Esophagus squamous epithelium (tissue), 4 donors: Measurements from ENCODE around the gene S100A11.

Experiments used
- CTCF ChIP-seq, 6 experiments: fragments of 450-650 bp in 4 of 6; fragments of 200-600 bp in 2 of 6; sonication (generic) in 2 of 6; IDR thresholded peaks; one replicate each; pipeline ENCODE4 v1.5.1; 2016 to 2019; ENCODE audit warnings: antibody characterized with exemption in 6 of 6, mild to moderate bottlenecking in 4 of 6, moderate library complexity in 4 of 6
- POLR2A ChIP-seq, 4 donors: fragments of 450-650 bp; IDR thresholded peaks; one replicate each; pipeline ENCODE4 v1.6.1; 2017; ENCODE audit warnings: antibody characterized with exemption in 4 of 4, mild to moderate bottlenecking in 4 of 4, moderate library complexity in 3 of 4

GRCh38 chr1:152043870-152044269 is 7.1 kb upstream of the S100A11 start:
- TF ChIP-seq CTCF (IDR thresholded peaks at IDR 0.05) (no peak), POLR2A (IDR thresholded peaks at IDR 0.05) (no peak)
